HG03135 (cell line): ENCODE results near the gene CNDP1.
"Not testable (repeated sequence)": the region's sequence is repeated elsewhere in the genome, so short reads cannot be mapped to it uniquely, and the experiment has no call there.

Experiments
- ATAC-seq: cut with Tn5 transposase; IDR thresholded peaks from one replicate; pipeline ENCODE4 v1.9.1; 2021; ENCODE audit warnings: mild to moderate bottlenecking, moderate library complexity; ENCODE audit not compliant: unreplicated experiment

Gene CNDP1, protein sequence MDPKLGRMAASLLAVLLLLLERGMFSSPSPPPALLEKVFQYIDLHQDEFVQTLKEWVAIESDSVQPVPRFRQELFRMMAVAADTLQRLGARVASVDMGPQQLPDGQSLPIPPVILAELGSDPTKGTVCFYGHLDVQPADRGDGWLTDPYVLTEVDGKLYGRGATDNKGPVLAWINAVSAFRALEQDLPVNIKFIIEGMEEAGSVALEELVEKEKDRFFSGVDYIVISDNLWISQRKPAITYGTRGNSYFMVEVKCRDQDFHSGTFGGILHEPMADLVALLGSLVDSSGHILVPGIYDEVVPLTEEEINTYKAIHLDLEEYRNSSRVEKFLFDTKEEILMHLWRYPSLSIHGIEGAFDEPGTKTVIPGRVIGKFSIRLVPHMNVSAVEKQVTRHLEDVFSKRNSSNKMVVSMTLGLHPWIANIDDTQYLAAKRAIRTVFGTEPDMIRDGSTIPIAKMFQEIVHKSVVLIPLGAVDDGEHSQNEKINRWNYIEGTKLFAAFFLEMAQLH

DNA sequence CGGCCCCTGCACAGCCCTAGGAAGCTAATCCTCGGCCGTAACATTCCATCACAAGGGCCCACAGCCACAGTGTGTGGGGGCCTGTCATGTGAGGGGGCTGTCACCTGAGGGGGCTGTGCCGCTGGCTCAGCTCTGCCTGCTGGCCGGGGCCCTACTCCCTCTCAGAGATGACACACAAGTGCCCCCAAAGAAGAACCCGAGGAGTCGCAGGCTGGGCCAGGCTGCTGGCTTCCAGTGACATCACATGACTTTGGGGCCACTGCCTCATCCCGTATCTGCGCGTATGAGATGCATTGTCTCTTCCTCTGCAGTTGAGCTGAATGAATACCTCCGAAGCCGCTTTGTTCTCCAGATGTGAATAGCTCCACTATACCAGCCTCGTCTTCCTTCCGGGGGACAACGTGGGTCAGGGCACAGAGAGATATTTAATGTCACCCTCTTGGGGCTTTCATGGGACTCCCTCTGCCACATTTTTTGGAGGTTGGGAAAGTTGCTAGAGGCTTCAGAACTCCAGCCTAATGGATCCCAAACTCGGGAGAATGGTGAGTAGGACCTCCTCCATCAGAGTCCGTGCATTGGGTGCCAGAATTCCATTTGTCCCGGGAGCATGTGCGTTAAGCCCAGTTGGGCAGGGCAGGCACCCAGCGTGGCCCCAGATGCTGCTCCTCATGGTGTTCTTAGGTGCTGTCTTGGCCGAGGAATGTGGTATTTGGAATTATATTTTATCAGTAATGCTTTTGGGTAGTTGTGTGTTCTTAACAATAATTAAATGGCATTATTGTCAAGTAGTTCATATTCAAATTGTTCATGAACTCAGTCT is at the start of gene CNDP1:
Gene CNDP1, plus strand, starts transcription at position 351 of the 820 bp plus-strand sequence. Its CDS starts 168 bp downstream, at position 519.
- no peak for ATAC-seq

DNA sequence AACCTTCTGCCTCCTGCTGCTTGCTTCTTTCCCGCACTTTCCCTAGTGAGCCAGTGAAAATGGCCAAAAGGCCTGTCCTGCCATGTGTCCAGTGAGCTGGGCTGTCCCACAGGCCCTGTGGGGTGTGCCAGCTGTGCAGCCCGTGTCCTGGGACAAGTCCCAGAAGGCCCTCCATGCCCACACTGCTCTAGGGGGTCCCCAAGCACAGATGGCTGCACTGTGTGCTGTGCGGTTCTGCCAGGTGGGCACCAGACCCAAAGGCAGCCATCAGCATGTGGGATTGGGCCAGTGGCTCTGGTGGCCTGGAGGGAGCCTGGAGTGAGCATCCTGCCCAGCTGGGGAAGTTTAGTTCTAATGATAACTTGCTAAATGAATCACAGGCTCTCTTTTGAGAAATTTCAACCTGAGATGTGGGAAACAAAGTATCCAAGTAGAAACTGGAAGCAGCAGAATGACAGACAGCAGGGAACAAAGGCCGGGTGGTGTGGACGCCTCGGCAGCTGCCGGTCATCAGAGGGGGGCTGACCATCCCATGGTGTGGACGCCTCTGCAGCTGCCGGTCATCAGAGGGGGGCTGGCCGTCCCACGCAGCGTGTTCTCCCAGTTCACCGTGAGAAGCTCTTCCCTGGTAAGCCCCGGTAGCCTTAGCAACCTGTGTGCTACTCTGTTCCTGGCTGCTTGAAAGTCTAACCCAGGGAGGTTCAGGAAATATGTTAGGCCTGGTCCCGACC is 48.0 kb upstream of the CNDP1 start:
- ATAC-seq, result no peak

DNA sequence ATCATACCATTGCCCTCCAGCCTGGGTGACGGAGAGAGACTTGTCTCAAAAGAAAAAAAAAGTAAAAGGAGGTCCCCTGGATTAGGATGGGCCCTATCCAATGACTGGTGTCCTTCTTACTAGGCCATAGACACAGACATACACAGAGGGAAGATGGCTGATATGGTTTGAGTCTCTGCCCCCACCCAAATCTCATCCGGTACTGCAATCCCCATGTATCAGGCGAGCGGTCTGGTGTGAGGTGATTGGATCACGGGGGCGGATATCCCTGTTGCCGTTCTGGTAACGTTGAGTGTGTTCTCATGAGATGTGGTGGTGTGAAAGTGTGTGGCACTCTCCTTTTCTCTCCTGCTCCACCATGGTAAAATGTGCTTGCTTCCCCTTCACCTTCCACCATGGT is 45.9 kb upstream of the CNDP1 start:
- ATAC-seq, result no peak

- ATAC-seq, result no peak
These were observed 45.4 kb upstream of the CNDP1 start for GRCh38 chr18:74488864-74489263.

GRCh38 chr18:74489676-74490075 is 44.6 kb upstream of the CNDP1 start:
- no peak for ATAC-seq

- no peak for ATAC-seq
These were observed 42.0 kb upstream of the CNDP1 start for GRCh38 chr18:74492259-74492658.

DNA sequence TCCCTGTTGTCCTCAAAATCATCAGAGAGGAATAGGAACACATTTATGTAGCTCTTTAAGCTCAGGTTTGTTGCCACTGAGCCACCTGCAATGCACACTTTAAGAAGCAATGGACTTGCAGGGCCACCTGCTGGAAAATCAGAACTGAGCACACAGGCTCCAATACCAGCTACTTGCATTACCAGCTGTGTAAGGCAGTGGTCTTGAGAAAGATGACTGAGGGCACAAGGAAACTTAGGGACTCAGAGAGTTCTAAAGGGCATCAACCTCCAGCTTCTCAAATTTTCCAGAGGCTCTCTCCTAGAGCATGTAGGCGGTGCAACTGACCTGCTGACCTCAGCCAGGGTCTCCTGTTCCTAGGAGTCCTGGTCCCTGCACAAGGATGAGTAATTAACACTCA is 40.6 kb upstream of the CNDP1 start:
- ATAC-seq, result peak; percentile 18

- ATAC-seq, result no peak
These were observed 39.8 kb upstream of the CNDP1 start for GRCh38 chr18:74494514-74494913.

DNA sequence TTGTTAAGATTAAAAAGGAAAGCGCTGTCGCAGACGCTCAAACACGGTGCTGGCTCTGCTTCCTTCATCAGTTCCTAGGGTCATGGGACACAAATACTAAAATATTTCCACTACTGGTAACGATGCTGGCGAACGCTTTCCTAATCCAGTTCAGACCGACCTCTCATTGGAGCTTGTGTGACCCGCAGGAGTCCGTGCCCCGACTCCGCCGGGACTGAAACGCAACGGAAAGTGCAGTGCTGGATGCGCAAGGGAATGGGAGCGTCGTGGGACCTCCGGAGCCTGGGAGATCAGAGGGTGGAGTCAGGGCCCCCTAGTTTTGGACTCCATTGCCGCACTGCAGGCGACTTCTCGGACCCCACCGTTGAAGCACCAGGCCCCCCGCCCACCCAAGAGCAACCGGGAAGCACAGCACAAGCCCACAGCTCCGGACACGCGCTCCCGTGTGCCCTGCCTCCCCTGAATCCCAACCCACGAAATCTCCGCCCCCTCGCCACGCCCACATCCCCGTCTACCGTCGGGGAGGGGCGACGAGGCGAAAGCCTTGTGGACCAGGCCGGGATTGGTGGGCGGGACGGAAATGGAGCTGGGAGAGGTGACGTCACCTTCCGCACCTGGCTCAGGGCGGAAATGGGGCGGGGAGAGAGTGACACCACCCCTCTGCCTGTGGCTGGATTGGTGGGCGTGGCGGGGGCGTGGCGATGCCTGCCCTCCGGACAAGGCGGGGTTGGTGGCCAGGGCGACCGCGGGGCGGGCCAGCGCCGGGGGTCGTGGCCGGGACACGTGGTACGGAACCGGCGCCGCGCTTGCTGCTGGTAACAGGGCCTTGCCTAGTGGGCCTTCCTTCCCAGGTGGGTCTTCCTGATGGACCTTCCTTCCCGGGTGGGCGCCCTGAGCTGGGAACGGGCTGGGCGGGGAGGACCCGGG is 38.5 kb upstream of the CNDP1 start, which contains the start of gene CNDP2:
Gene CNDP2, plus strand, starts transcription at position 783 of the 927 bp plus-strand sequence. CDS start 3,611 bp downstream, outside the sequence.
- ATAC-seq, result peak; percentile 79

GRCh38 chr18:74496508-74497323 is 37.6 kb upstream of the CNDP1 start:
- ATAC-seq, result peak; percentile 37

DNA sequence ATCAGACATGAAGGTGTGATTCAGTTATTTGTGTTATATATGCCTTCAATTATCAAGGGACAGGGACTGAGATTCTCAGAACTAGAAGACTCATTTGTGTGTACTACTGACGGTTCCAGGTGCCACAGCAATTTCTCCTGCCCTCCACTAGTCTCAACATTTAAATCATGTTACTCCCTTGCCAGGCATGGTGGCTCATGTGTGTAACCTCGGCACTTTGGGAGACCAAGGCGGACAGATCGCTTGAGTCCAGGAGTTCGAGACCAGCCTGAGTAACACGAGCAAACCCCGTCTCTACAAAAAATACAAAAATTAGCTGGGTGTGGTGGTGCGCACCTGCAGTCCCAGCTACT is 37.0 kb upstream of the CNDP1 start:
- ATAC-seq, result no peak

- ATAC-seq, result no peak
These were observed 36.5 kb upstream of the CNDP1 start for GRCh38 chr18:74497778-74498177.

DNA sequence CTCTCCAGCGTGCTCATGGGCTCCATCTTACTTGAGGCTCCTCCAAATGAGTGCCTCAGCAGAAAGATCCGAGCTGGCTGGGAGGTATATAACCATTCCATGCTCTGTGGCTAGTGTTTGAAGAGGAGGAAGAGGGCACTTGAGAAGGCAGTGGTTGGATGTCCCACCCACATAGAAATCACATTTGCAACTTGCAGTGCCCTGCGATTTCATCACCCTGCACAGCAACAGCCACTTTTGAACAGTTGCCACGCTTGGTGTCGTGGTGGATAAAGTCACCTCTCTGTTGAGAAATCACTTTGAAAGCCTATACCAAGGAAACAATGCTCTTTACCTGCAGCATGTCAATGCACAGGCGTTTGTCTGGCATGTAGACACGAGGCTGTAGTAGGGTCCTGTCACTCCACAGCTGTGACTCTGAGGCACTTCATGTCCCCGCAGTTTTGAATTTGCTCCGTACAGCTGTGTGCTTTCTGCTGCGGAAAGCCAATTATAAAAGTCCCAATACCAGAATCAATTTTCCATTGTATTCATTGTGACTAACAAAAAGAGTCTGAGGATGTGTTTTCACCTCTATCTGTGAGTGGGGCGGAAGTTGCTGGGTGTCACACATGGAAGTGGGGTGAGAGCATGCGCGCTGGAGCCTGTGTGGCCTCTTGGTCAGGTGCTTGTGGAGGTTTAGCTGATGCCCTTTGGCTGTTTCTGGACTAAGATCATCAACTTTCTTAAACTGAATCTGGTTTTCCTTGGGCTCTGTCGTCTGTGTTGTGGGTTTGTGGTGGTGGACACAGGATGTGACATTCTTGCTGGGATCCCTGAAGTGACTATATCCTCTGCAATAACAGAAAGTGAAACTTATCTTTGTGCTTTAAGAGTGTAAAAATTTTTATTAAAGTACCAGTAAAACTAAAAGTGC is 35.3 kb upstream of the CNDP1 start:
- peak; percentile 28 for ATAC-seq

- ATAC-seq, result peak; percentile 39
These were observed 34.7 kb upstream of the CNDP1 start for GRCh38 chr18:74499633-74500032.

- no peak for ATAC-seq
These were observed 33.9 kb upstream of the CNDP1 start for GRCh38 chr18:74500372-74500771.

DNA sequence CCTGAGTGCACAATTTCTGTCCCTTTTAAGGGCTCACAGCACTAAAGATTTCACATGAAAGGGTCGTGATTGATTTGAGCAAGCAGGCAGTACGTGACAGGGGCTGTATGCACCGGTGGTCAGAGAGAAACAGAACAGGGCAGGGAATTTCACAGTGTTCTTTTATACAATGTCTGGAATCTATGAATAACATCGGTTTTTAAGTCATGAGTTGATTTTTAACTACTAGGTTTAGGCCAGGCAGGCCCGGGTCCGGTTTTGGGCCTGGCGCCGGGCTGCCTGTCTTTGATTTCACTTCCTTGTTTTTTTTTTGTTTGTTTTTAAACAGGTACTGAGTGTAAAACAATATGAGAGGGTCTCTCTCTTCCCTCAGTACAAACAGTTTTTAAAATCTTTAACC is 33.5 kb upstream of the CNDP1 start:
- ATAC-seq, result not testable (repeated sequence)

DNA sequence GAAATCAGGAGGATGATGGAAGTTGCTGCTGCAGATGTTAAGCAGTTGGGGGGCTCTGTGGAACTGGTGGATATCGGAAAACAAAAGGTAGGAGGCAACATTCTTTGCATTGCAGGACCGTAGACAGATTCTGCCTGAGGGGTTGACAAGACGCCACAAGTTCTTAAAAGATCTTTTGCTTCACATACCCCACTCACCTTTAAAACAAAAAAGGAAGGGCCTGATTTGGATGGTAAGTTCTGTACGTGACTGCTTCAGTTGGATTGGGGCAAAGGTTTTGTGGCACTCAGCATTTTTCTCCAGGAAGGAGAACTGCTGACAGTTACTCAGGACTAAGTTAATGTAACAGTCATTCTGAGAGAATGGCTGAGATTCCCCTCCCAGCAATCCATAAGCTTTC is 32.9 kb upstream of the CNDP1 start:
- ATAC-seq, result no peak

- ATAC-seq, result no peak
These were observed 31.2 kb upstream of the CNDP1 start for GRCh38 chr18:74503137-74503536.
